PC-3 (cell line): ENCODE results near the gene ZMIZ1.

ENCODE experiments used
- EZH2 ChIP-seq: fragments of 300-600 bp; sonication (generic); IDR thresholded peaks from one replicate; pipeline ENCODE4 v1.6.1; 2017; ENCODE audit warnings: antibody characterized with exemption, mild to moderate bottlenecking, low read length; ENCODE audit not compliant: unreplicated experiment
- EZH2phosphoT487 ChIP-seq: fragments of 300-600 bp; sonication (generic); IDR thresholded peaks from 2 replicates; pipeline ENCODE4 v1.6.1; 2018; ENCODE audit warnings: mild to moderate bottlenecking, antibody characterized with exemption, low read length, borderline replicate concordance
- TF ChIP-seq, protein P1 (sequence below): fragments of 300-600 bp; sonication (generic); conservative IDR thresholded peaks from 2 replicates; pipeline ENCODE4 v1.5.1; 2017; ENCODE audit warnings: antibody characterized with exemption, low read depth, mild to moderate bottlenecking, low read length

DNA sequence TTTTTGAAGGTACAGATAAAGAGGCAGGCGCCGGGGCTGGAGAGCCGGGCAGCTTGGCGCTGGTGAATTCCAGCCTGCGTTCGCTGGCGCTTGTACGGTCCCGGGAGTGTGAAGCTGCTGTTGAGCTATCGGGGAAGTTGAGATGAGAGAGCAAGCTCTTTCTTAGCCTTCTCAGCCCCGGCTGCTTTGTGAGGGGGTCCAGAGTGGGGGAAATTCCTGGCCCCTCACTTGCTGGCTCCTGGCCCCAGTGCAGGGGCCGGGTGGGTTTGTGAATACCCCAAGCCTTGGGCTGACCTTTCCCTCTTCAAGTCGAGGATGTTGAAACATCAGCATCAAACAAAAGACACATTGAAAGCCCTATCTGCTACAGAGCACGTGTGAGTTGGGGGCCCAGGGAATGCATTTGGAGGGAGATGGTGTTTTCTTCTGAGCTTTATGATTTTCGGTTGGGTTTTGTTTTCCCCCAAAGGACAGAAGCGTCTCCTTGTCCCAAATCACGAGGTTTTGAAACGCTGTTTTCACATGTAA, 2.7 kb downstream of the ZMIZ1 start:
- TF ChIP-seq, protein P1, sequence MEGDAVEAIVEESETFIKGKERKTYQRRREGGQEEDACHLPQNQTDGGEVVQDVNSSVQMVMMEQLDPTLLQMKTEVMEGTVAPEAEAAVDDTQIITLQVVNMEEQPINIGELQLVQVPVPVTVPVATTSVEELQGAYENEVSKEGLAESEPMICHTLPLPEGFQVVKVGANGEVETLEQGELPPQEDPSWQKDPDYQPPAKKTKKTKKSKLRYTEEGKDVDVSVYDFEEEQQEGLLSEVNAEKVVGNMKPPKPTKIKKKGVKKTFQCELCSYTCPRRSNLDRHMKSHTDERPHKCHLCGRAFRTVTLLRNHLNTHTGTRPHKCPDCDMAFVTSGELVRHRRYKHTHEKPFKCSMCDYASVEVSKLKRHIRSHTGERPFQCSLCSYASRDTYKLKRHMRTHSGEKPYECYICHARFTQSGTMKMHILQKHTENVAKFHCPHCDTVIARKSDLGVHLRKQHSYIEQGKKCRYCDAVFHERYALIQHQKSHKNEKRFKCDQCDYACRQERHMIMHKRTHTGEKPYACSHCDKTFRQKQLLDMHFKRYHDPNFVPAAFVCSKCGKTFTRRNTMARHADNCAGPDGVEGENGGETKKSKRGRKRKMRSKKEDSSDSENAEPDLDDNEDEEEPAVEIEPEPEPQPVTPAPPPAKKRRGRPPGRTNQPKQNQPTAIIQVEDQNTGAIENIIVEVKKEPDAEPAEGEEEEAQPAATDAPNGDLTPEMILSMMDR, result no peak
- TF ChIP-seq EZH2, result no peak
- TF ChIP-seq EZH2phosphoT487, result no peak
